Non-pigmented ciliary epithelial cell (primary cell): ENCODE results near the gene VPS33A.
A peak's percentile ranks its signal among the peaks of the same experiment; 100 is the strongest.
"Not testable (repeated sequence)": the region's sequence is repeated elsewhere in the genome, so short reads cannot be mapped to it uniquely, and the experiment has no call there.

Source experiments
- DNase-seq: peaks from one replicate; pipeline ENCODE4 v3.0.0-alpha.2; 2010; ENCODE audit warnings: low read depth

Gene VPS33A

GRCh38 chr12:122266230-122266901, at the start of gene VPS33A:
VPS33A (minus strand) TSS chr12:122266494; CDS start chr12:122266408, 86 bp downstream.
- peak; percentile 91 for DNase-seq

DNA sequence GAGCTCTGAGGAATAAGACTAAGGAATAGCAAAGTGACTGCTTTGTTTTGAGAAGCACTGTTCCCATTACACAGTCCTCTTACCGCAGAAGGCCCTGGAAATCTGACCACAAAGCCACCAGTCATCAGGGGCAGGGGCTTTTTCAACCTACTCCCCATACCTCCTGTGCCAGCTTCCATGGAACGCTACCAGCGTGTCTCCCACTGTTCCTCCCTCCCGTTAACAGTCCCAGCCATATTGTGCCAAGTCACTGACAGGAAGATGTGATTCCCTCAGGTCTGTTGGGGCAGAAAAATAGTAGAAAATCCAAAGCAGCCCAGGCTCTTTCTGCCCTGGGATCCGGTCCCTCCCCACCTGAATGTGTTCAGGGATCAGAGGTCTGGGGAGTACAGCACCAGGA, 46.6 kb upstream of the VPS33A start:
- no peak for DNase-seq

DNA sequence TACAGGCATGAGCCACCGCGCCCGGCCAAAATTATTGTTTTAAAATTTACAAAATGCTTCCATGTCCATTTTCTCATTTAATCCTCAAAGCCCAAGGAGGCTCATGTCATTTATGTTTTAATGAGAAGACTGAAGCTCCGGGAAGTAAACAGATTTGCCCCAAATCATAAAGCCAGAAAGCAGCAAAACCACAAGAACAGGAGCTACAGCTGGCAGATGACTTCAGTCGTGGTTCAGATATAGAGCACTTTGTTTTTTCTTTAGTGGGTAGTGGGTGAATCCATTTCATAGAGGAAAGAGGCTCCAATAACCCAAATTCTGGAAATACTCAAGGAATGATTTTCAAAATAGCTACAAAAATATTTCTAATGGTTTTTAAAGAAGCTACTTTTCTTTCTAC, 45.4 kb upstream of the VPS33A start:
- no peak for DNase-seq

- DNase-seq = no peak
Observed at GRCh38 chr12:122310626-122311333, 44.5 kb upstream of the VPS33A start.

- no peak for DNase-seq
Observed at GRCh38 chr12:122309564-122310121, 43.3 kb upstream of the VPS33A start.

- DNase-seq = no peak
Observed at GRCh38 chr12:122308811-122309210, 42.5 kb upstream of the VPS33A start.

DNA sequence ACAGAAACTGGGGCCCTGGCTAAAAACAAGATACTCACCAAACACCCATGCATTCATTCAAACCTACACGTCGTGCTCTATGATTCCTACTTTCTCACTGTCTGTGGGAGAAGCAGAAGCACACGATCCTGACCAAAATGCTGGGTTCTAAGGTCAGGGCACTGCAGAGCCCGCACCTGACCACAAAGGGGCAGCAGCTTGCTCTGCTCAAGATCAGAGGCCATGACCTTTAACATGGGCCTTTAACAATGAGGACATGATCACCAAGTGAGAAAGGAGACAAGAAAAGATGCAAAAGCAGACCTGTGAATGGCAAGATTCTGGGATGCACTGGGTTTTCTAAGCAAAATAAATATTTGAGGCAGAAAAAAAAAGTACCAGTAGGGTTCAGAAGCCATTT, 40.1 kb upstream of the VPS33A start:
- no peak for DNase-seq

DNA sequence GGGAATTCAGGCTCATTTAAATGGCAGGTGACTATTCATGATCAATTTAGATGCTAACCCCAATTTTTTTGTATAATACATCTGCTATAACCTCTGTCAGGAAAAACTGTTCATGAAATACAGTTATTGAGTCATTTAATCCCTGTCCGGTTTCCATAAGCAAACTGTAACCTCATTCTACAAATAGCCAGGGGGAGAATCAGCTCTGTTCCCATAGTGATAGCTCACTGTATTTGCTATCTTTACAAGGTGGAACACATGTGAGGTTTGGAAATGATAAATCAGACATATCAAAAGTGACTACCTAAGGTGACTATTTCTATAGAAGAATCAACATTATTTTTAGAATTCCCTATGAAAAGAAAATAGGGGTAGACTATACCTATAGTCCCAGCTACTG, 38.6 kb upstream of the VPS33A start:
- no peak for DNase-seq

DNA sequence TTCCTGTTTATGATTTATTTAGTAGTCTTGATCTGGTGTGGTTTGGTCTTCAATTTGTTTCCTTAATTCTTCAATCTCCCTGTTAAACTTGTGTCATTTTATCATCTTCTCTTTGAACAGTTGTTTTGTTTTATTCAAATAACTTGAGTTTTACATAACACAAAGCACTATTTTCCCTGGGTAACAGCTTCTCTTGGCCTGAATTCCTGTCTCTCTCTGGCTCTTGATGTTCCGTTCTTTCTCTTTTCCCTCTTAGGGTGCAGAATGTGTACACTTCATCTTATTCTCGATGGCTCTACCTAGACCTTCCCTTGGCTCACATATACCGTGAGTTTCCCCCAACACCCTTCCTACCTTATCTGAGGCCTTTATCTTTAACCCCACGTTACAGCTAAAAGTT, 36.8 kb upstream of the VPS33A start:
- DNase-seq = no peak

DNA sequence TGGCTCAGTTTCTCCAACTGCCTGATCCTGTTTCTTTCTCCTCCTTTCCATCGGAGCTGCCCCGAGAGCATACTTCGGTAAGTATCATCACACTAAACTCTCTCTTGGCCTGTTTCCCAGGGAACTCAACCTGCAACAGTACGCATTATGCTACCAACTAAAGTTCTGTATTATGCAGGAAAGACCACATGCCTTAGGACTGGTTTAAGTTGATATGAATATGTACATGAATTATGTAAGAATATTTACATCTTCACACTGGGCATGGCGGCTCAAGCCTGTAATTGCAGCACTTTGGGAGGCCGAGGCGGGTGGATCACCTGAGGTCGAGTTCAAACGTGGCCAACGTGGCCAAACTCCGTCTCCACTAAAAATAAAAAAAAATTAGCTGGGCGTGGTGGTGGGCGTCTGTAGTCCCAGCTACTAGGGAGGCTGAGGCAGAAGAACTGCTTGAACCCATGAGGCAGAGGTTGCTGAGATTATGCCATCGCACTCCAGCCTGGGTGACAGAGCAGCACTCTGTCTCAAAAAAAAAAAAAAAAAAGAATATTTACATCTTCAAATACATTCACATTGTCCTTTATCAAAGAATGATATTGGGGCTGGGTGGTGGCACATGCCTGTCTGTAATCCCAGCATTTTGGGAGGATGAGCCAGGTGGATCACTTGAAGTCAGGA, 31.9 kb upstream of the VPS33A start:
- DNase-seq = no peak

- DNase-seq = no peak
Observed at GRCh38 chr12:122297494-122297893, 31.2 kb upstream of the VPS33A start.

GRCh38 chr12:122295877-122296276, 29.6 kb upstream of the VPS33A start:
- no peak for DNase-seq

DNA sequence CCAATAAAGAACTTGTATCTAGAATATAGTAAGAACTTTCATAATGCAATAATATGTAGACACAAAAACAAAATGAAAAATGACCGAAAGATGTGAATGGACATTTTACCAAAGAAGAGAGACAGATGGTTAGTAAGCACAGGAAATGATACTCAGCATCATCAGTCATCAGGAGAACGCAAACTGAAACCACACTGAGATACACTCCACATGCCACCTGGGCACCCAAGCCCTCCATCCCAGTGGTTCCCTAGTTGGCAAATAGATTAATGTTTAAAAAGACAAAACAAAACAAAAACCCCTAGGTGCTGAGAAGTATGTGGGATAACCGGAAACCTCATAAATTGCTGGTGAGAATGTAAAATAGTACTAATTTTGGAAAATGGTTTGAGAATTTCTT, 26.8 kb upstream of the VPS33A start:
- DNase-seq = no peak

DNA sequence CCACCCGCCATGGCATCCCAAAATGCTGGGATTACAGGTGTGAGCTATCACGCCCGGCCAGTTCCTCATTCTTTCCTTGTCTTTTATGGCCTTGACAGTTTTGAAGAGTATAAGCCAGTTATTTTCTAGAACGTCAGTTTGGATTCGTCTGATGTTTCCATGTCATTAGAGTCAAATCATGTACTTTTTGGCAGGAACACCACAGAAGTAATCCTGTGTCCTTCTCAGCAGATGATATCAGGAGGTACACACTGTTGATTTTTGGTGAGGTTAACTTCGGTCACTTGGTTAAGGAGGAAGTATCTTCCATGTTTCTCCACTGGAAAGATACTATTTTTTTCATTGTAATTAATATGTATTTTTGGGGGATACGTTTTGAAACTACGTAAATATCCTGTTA, 25.1 kb upstream of the VPS33A start:
- DNase-seq = no peak

- no peak for DNase-seq
Observed at GRCh38 chr12:122283680-122284079, 17.4 kb upstream of the VPS33A start.

- peak; percentile 44 for DNase-seq
Observed at GRCh38 chr12:122282061-122282460, 15.8 kb upstream of the VPS33A start.

- DNase-seq = no peak
Observed at GRCh38 chr12:122276242-122276641, 9.9 kb upstream of the VPS33A start.

DNA sequence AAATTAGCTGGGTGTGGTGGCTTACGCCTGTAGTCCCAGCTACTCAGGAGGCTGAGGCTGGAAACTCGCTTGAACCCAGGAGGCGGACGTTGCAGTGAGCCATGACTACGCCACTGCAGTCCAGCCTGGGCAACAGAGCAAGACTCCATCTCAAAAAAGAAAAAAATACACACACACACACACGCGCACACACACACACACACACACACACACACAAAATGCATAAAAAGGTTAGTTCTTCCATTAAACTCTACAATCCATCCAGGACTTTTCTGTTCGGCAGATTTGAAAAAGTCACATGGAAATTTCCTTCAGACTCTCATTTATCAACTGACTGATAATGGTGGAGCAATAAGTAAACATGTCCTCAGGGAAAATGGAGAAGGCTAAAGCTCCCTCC, 9.2 kb upstream of the VPS33A start:
- DNase-seq = no peak

- peak; percentile 4 for DNase-seq
Observed at GRCh38 chr12:122265886-122266229, 436 bp downstream of the VPS33A start.

GRCh38 chr12:122265476-122265875, 818 bp downstream of the VPS33A start:
- no peak for DNase-seq

GRCh38 chr12:122260735-122261134, 5.6 kb downstream of the VPS33A start:
- not testable (repeated sequence) for DNase-seq

DNA sequence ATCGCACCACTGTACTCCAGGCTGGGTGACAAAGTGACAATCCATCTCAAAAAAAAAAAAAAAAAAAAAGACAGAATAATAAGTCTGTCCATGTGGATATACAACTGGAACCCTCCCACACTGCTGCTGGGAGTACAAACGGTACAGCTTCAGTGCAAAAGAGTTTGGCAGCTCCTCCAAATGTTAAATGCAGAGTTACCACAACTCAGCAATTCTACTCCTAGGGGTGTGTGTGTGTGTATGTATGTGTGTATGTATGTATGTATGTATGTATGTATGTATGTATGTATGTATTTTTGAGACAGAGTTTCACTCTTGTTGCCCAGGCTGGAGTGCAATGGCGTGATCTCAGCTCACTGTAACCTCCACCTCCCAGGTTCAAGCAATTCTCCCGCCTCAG, 7.4 kb downstream of the VPS33A start:
- DNase-seq = not testable (repeated sequence)

GRCh38 chr12:122258462-122258861, 7.8 kb downstream of the VPS33A start:
- DNase-seq = not testable (repeated sequence)
